ENCODE results near the gene ATP2B2. TPM values are rescaled to one million over a fixed set of nuclear protein-coding genes. Genes with fewer than 3 reads are reported as not detected.

The ATP2B2 gene
- total and polyA plus RNA-seq, 10 of the 15 experiments (the other 5 are each of a cell fraction or from before 2014, with no cell fraction given): 0.04 TPM; not detected in 9

GRCh38 chr3:10365316-10365715 is 140.1 kb downstream of the ATP2B2 start:
- Histone ChIP-seq H3K79me2 (ENCODE audit: control insufficient read depth, insufficient read depth, low read length) (no peaks in the 10 kb centered on the region), H4K20me1 (ENCODE audit: control insufficient read depth, insufficient read depth) (no peaks in the 10 kb centered on the region), H3K4me2 (ENCODE audit: control insufficient read depth, insufficient read depth) (no peak overlapping the region), H3K9ac (ENCODE audit: control insufficient read depth, insufficient read depth, low read length) (no peak overlapping the region), H3K27ac (ENCODE audit: control insufficient read depth, insufficient read depth) (no peak overlapping the region), H2AFZ (ENCODE audit: control insufficient read depth, low read depth, low read length) (no peak overlapping the region), H3K4me1 (ENCODE audit: control insufficient read depth, insufficient read depth, low read length) (no peaks in the 10 kb centered on the region), H3K9me3 (replicated peaks; ENCODE audit: control insufficient read depth, insufficient read depth, low read length) (no peaks in the 10 kb centered on the region), H3K36me3 (ENCODE audit: control insufficient read depth in 2 of 2, insufficient read depth in 2 of 2, low read length in 1 of 2) (no peaks in the 10 kb centered on the region), H3K27me3 (replicated peaks in 1 of 2; ENCODE audit: control insufficient read depth in 2 of 2, insufficient read depth in 2 of 2, low read length in 1 of 2) (no peaks in the 10 kb centered on the region; a peak in 2 of 4 replicates), H3K4me3 (no peak overlapping the region)
- intact Hi-C loops (cut with micrococcal nuclease; ENCODE audit: unreplicated experiment): no loop called here
- ChIA-PET POLR2A (no interaction called here), RAD21 (ENCODE audit: unreplicated experiment) (no interaction called here), SMC1A (ENCODE audit: uncharacterized antibody, unreplicated experiment) (no interaction called here), CTCF (no interaction called here)
- no peak for DNase-seq (ENCODE audit: low read depth, low spot score)
- no peak for ATAC-seq
- no peak for FAIRE-seq
- WGBS (ENCODE audit: insufficient coverage, insufficient replicate concordance, low lambda C conversion rate, missing lambda C conversion rate): 67% methylated on average over 6 of the region's 6 CpGs
- no peak for TF ChIP-seq E2F8 (IDR thresholded peaks at IDR 0.05; ENCODE audit: low read depth, partially characterized antibody)
- TF ChIP-seq ZNF24 (IDR thresholded peaks at IDR 0.05): no peak
- TF ChIP-seq ASH2L (IDR thresholded peaks at IDR 0.05; ENCODE audit: borderline replicate concordance, low read depth): no peak
- TF ChIP-seq SIN3A (IDR thresholded peaks at IDR 0.05; ENCODE audit: low read depth, low read length): no peak
- TF ChIP-seq CBX5 (IDR thresholded peaks at IDR 0.05; ENCODE audit: low read depth): no peak
- no peak for TF ChIP-seq NFYB (IDR thresholded peaks at IDR 0.05; ENCODE audit: insufficient read depth, low read depth, low read length)
- no peak for TF ChIP-seq IRF3 (IDR thresholded peaks at IDR 0.05)
- no peak for TF ChIP-seq LARP7 (IDR thresholded peaks at IDR 0.05)
- no peak for TF ChIP-seq TCF3 (IDR thresholded peaks at IDR 0.05; ENCODE audit: borderline replicate concordance, insufficient read depth, low read depth, low read length)
- TF ChIP-seq POLR2A (IDR thresholded peaks at IDR 0.05; ENCODE audit: low read depth, low read length): no peak
- no peak for TF ChIP-seq EED (IDR thresholded peaks at IDR 0.05; ENCODE audit: low read depth)
- no peak for TF ChIP-seq NR2C1 (IDR thresholded peaks at IDR 0.05)
- no peak for TF ChIP-seq RELA (IDR thresholded peaks at IDR 0.05; ENCODE audit: borderline replicate concordance, partially characterized antibody)
- in situ Hi-C loops (cut with MboI): no loop called here
- BruUV-seq (replicated peaks): no TSS peak
